Ovary (tissue), 9 donors: ENCODE results near the gene NPAS3. TPM values are rescaled to one million over a fixed set of nuclear protein-coding genes. Genes with fewer than 3 reads are reported as not detected.

Experiments
- DNase-seq, 5 donors: peaks; one replicate each; pipeline ENCODE4 v3.0.0-alpha.2; 2019 to 2020
- H3K27ac ChIP-seq, 2 donors: fragments of 200-600 bp; one replicate each; pipeline versions ENCODE4 v1.5.1 to v1.8.0; 2019 to 2022
- H3K27me3 ChIP-seq: fragments of 200-600 bp; one replicate; pipeline ENCODE4 v1.8.0; 2022
- H3K36me3 ChIP-seq: fragments of 200-600 bp; sonication (generic); one replicate; pipeline ENCODE4 v1.5.1; 2019
- H3K4me1 ChIP-seq: one replicate; pipeline ENCODE4 v1.8.1; 2013; ENCODE audit warnings: mild to moderate bottlenecking, moderate library complexity; ENCODE audit not compliant: insufficient read depth
- H3K4me3 ChIP-seq: fragments of 200-600 bp; sonication (generic); one replicate; pipeline ENCODE4 v1.5.1; 2017
- H3K9me3 ChIP-seq, 2 donors: fragments of 200-600 bp in 1 of 2; sonication (generic) in 1 of 2; one replicate each; pipeline versions ENCODE4 v1.5.1 to v1.8.1; 2013 to 2019; ENCODE audit warnings: mild to moderate bottlenecking in 1 of 2, moderate library complexity in 1 of 2
- CTCF ChIP-seq, 3 donors: fragments of 450-650 bp in 2 of 3; fragments of 200-600 bp in 1 of 3; IDR thresholded peaks; one replicate each; pipeline versions ENCODE4 v1.5.1 to v1.8.0; 2016 to 2022; ENCODE audit warnings: antibody characterized with exemption in 3 of 3, mild to moderate bottlenecking in 1 of 3
- EP300 ChIP-seq: sonication (generic); formaldehyde crosslinking; IDR thresholded peaks from one replicate; pipeline ENCODE4 v1.6.1; 2017; ENCODE audit warnings: antibody characterized with exemption
- POLR2A ChIP-seq: fragments of 450-650 bp; IDR thresholded peaks from one replicate; pipeline ENCODE4 v1.6.1; 2017; ENCODE audit warnings: antibody characterized with exemption, mild to moderate bottlenecking, moderate library complexity
- WGBS, 3 donors: extraction: QIAGEN DNeasy Blood & Tissue Kit in 1 of 3; methylation state at CpG; one replicate each; pipeline versions ENCODE4 v1.1.5 to v1.1.7; 2013 to 2017; 5-methylcytosine and 5-hydroxymethylcytosine counted together
- intact Hi-C, 4 donors: fragments of 100-400 bp; cut with DNase I; formaldehyde crosslinking; loops; one replicate each; pipeline versions ENCODE4 v1.11.0 to v1.15.1; 2022 to 2023
- polyA plus RNA-seq, 2 donors: library from polyadenylated mRNA; stranded (reverse); fragments of 200-250 nt in 1 of 2; fragments of 350-450 nt in 1 of 2; fragmentation: Illumina TruSeq in 1 of 2; extraction: RNeasy Lipid Tissue Mini Kit (QIAGEN cat#74804) in 1 of 2; gene quantifications; one replicate each; pipeline ENCODE4 v1.2.3, GENCODE V29; 2013 to 2014
- total RNA-seq, 7 donors: library from RNA; depleted of rRNA in 2 of 7; stranded (reverse); fragments of >200 nt in 2 of 7; fragmentation: NEBNext Ultra II Directional in 3 of 7; extraction: Animal tissue kit (Norgen Biotek cat#: 25700) in 3 of 7; gene quantifications; one replicate each; pipeline versions ENCODE4 v1.1.0 to v1.2.4, GENCODE V29; 2016 to 2023
- donor health status: DM: no; HTN: no; CAD: no; lungs with moderate emphysema.
- donor health status: DM: no; HTN: no; CAD: no.
- donor health status: Bipolar disorder and iron deficiency.
- donor health status: DM: yes; HTN: yes; CAD: no.
- donor health status: DM: no; HTN: no; CAD: no.
- donor health status: DM: yes; HTN: yes; CAD: no.

Gene NPAS3
- total and polyA plus RNA-seq, 9 donors, result 1.9 to 15.4 (median 11.4) TPM

GRCh38 chr14:33287189-33287588 is 348.5 kb downstream of the NPAS3 start:
- Histone ChIP-seq H3K4me3 (no peak overlapping the region), H3K27me3 (no peaks in the 10 kb centered on the region), H3K4me1 (no peaks in the 10 kb centered on the region), H3K36me3 (no peaks in the 10 kb centered on the region), H3K27ac (no peak overlapping the region), H3K9me3 (no peaks in the 10 kb centered on the region)
- TF ChIP-seq CTCF (IDR thresholded peaks at IDR 0.05), result no peak
- no peak for TF ChIP-seq POLR2A
- no peak for TF ChIP-seq EP300
- intact Hi-C loops, result no loop called here
- WGBS, 3 donors, result 25 to 37% (median 29%) methylated on average over 6 of the region's 6 CpGs
- DNase-seq, result no peak

- Histone ChIP-seq H3K27me3 (no peaks in the 10 kb centered on the region), H3K4me1 (no peaks in the 10 kb centered on the region), H3K9me3 (no peaks in the 10 kb centered on the region), H3K36me3 (no peaks in the 10 kb centered on the region), H3K4me3 (no peak overlapping the region), H3K27ac (no peak overlapping the region)
- no peak for DNase-seq
- TF ChIP-seq EP300, result no peak
- no peak for TF ChIP-seq CTCF (IDR thresholded peaks at IDR 0.05)
- no peak for TF ChIP-seq POLR2A
- intact Hi-C loops, result no loop called here
- WGBS, 3 donors, result 74 to 82% (median 79%) methylated on average over 4 of the region's 4 CpGs
Observed at GRCh38 chr14:33290641-33291040, 352.0 kb downstream of the NPAS3 start.

- no peaks in the 10 kb centered on the region for H3K27me3 ChIP-seq
- 90 to 98% (median 91%) methylated on average over 8 of the region's 8 CpGs for WGBS, 3 donors
- no peak overlapping the region for H3K27ac ChIP-seq
- no peaks in the 10 kb centered on the region for H3K4me1 ChIP-seq
- DNase-seq, result no peak
- no peaks in the 10 kb centered on the region for H3K36me3 ChIP-seq
- no peak overlapping the region for H3K4me3 ChIP-seq
- TF ChIP-seq POLR2A (no peak), EP300 (no peak), CTCF (IDR thresholded peaks at IDR 0.05) (no peak)
- H3K9me3 ChIP-seq, result no peaks in the 10 kb centered on the region
- intact Hi-C loops, result no loop called here
Observed at GRCh38 chr14:33291529-33292104, 352.9 kb downstream of the NPAS3 start.

GRCh38 chr14:33294419-33294818 is 355.7 kb downstream of the NPAS3 start:
- Histone ChIP-seq H3K9me3 (no peaks in the 10 kb centered on the region), H3K27ac (no peak overlapping the region), H3K4me3 (no peak overlapping the region), H3K36me3 (no peaks in the 10 kb centered on the region), H3K4me1 (no peaks in the 10 kb centered on the region), H3K27me3 (no peaks in the 10 kb centered on the region)
- 93 to 97% (median 97%) methylated on average over 2 of the region's 2 CpGs for WGBS, 3 donors
- DNase-seq, result no peak
- no peak for TF ChIP-seq EP300
- no peak for TF ChIP-seq POLR2A
- TF ChIP-seq CTCF (IDR thresholded peaks at IDR 0.05), result no peak
- intact Hi-C loops, result no loop called here
